ENCODE measurements around the gene TTC13.

- TF ChIP-seq USF2 (CRISPR knock-in tag; IDR thresholded peaks at IDR 0.05) = no peak
- TF ChIP-seq TEAD1 (CRISPR knock-in tag; IDR thresholded peaks at IDR 0.05) = no peak
- no peak for TF ChIP-seq ZNF416 (CRISPR knock-in tag; IDR thresholded peaks at IDR 0.05)
- no peak for TF ChIP-seq CREB1 (CRISPR knock-in tag; IDR thresholded peaks at IDR 0.05)
These were observed 13.6 kb upstream of the TTC13 start for GRCh38 chr1:230992100-230992774.
